ENCODE measurements around the gene PTK7.

PTK7 gene

DNA sequence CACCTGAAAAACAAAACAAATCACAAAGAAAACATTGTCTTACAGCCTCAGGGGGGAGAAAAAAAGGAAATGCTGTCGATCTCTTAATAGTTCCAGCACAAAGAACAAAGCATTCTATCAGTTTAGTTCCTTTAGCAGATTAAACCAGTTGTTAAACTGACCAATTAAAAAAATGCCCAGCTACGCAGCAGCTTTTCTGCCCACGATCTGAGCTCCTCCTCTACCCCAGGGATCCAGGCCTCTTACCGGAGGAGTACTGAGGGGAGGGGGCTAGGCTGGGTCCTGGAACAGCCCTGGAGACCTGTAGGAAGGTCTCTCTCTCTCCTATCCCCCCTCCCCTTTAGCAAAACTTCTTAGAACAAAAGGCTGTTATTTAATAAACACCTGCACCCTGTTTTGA, 13.4 kb downstream of the PTK7 start:
- DNase-seq (ENCODE audit: low read depth, low spot score): no peak
- Histone ChIP-seq H3K4me1 (ENCODE audit: insufficient read depth, insufficient read length) (no peaks in the 10 kb centered on the region), H3K4me3 (ENCODE audit: insufficient read length, low read depth) (no peak overlapping the region), H3K9ac (ENCODE audit: insufficient read length, low read depth) (peak overlapping the region; percentile 54), H3K27me3 (ENCODE audit: insufficient read depth, insufficient read length) (no peaks in the 10 kb centered on the region), H3K9me3 (ENCODE audit: insufficient read depth, low read length) (no peaks in the 10 kb centered on the region), H3K36me3 (ENCODE audit: insufficient read depth, insufficient read length, low read length) (no peaks in the 10 kb centered on the region)
- no peak for TF ChIP-seq ZNF274 (IDR thresholded peaks at IDR 0.05; ENCODE audit: low read depth, low read length)
- TF ChIP-seq SUZ12 (IDR thresholded peaks at IDR 0.05; ENCODE audit: extremely low read depth, insufficient read depth, insufficient read length): no peak
- no peak for TF ChIP-seq YY1 (IDR thresholded peaks at IDR 0.05; ENCODE audit: insufficient read depth, insufficient read length)

DNA sequence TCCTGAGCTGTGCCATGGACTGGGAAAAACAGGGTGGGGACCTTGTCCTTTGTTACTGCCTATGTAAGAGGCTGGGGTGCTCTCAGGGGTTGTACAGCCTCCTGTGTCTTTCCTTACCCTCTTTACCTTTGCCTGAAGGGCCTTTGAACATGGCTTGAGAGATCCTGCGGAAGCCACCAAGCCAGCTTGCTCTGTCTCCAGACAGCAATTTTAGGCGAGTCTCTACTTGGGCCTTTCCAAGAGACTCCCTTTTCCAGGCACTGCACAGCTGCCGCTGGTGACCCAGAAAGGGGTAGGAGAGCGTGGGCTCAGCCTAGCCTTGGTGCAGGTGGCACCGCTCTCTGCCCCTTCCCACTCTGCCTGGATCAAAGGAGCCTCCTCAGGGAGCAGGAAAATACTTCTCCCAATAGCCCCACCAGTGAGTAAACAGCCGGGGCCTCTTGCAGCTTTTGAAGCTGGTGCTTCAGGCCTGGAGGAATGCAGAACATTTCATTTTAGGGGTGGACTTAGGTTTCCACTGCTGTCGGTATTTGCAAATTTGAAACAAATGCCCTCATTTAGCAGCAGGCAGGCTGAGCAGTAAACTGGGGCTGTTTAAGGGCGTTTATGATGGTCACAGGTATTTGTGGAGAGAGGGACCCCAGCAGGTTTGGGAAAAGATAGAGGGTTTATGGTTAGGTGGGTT, 13.9 kb downstream of the PTK7 start:
- no peak for DNase-seq (ENCODE audit: low read depth, low spot score)
- Histone ChIP-seq H3K4me3 (ENCODE audit: insufficient read length, low read depth) (no peak overlapping the region), H3K27me3 (ENCODE audit: insufficient read depth, insufficient read length) (no peaks in the 10 kb centered on the region), H3K9ac (ENCODE audit: insufficient read length, low read depth) (peak overlapping the region; percentile 54), H3K4me1 (ENCODE audit: insufficient read depth, insufficient read length) (no peaks in the 10 kb centered on the region), H3K9me3 (ENCODE audit: insufficient read depth, low read length) (no peaks in the 10 kb centered on the region), H3K36me3 (ENCODE audit: insufficient read depth, insufficient read length, low read length) (no peaks in the 10 kb centered on the region)
- TF ChIP-seq YY1 (IDR thresholded peaks at IDR 0.05; ENCODE audit: insufficient read depth, insufficient read length): no peak
- TF ChIP-seq SUZ12 (IDR thresholded peaks at IDR 0.05; ENCODE audit: extremely low read depth, insufficient read depth, insufficient read length): no peak
- TF ChIP-seq ZNF274 (IDR thresholded peaks at IDR 0.05; ENCODE audit: low read depth, low read length): no peak

- TF ChIP-seq SUZ12 (IDR thresholded peaks at IDR 0.05; ENCODE audit: extremely low read depth, insufficient read depth, insufficient read length) (no peak), ZNF274 (IDR thresholded peaks at IDR 0.05; ENCODE audit: low read depth, low read length) (no peak), YY1 (IDR thresholded peaks at IDR 0.05; ENCODE audit: insufficient read depth, insufficient read length) (no peak)
- peak overlapping the region; percentile 51 for H3K9ac ChIP-seq (ENCODE audit: insufficient read length, low read depth)
- no peak for DNase-seq (ENCODE audit: low read depth, low spot score)
- H3K4me3 ChIP-seq (ENCODE audit: insufficient read length, low read depth): no peak overlapping the region
- no peaks in the 10 kb centered on the region for H3K36me3 ChIP-seq (ENCODE audit: insufficient read depth, insufficient read length, low read length)
- H3K27me3 ChIP-seq (ENCODE audit: insufficient read depth, insufficient read length): no peaks in the 10 kb centered on the region
- H3K9me3 ChIP-seq (ENCODE audit: insufficient read depth, low read length): no peaks in the 10 kb centered on the region
- H3K4me1 ChIP-seq (ENCODE audit: insufficient read depth, insufficient read length): no peaks in the 10 kb centered on the region
These were observed 14.4 kb downstream of the PTK7 start for GRCh38 chr6:43090559-43090956.

- DNase-seq (ENCODE audit: low read depth, low spot score): no peak
- Histone ChIP-seq H3K9me3 (ENCODE audit: insufficient read depth, low read length) (no peaks in the 10 kb centered on the region), H3K4me1 (ENCODE audit: insufficient read depth, insufficient read length) (no peaks in the 10 kb centered on the region), H3K4me3 (ENCODE audit: insufficient read length, low read depth) (no peak overlapping the region), H3K36me3 (ENCODE audit: insufficient read depth, insufficient read length, low read length) (no peaks in the 10 kb centered on the region), H3K9ac (ENCODE audit: insufficient read length, low read depth) (peak overlapping the region; percentile 51), H3K27me3 (ENCODE audit: insufficient read depth, insufficient read length) (no peaks in the 10 kb centered on the region)
- TF ChIP-seq SUZ12 (IDR thresholded peaks at IDR 0.05; ENCODE audit: extremely low read depth, insufficient read depth, insufficient read length): no peak
These were observed 14.9 kb downstream of the PTK7 start for GRCh38 chr6:43091020-43091419.

- TF ChIP-seq ZNF274 (IDR thresholded peaks at IDR 0.05; ENCODE audit: low read depth, low read length): no peak
- no peak for TF ChIP-seq YY1 (IDR thresholded peaks at IDR 0.05; ENCODE audit: insufficient read depth, insufficient read length)
- TF ChIP-seq SUZ12 (IDR thresholded peaks at IDR 0.05; ENCODE audit: extremely low read depth, insufficient read depth, insufficient read length): no peak
- no peaks in the 10 kb centered on the region for H3K36me3 ChIP-seq (ENCODE audit: insufficient read depth, insufficient read length, low read length)
- H3K9ac ChIP-seq (ENCODE audit: insufficient read length, low read depth): no peak overlapping the region
- no peaks in the 10 kb centered on the region for H3K27me3 ChIP-seq (ENCODE audit: insufficient read depth, insufficient read length)
- H3K4me3 ChIP-seq (ENCODE audit: insufficient read length, low read depth): no peak overlapping the region
- peaks cover 2% of the 10 kb centered on the region for H3K4me1 ChIP-seq (ENCODE audit: insufficient read depth, insufficient read length)
- no peaks in the 10 kb centered on the region for H3K9me3 ChIP-seq (ENCODE audit: insufficient read depth, low read length)
- DNase-seq (ENCODE audit: low read depth, low spot score): no peak
These were observed 15.4 kb downstream of the PTK7 start for GRCh38 chr6:43091436-43091991.

GRCh38 chr6:43092635-43093034, 16.5 kb downstream of the PTK7 start:
- Histone ChIP-seq H3K4me1 (ENCODE audit: insufficient read depth, insufficient read length) (peaks cover 3% of the 10 kb centered on the region), H3K27me3 (ENCODE audit: insufficient read depth, insufficient read length) (no peaks in the 10 kb centered on the region), H3K9ac (ENCODE audit: insufficient read length, low read depth) (no peak overlapping the region), H3K36me3 (ENCODE audit: insufficient read depth, insufficient read length, low read length) (no peaks in the 10 kb centered on the region), H3K9me3 (ENCODE audit: insufficient read depth, low read length) (no peaks in the 10 kb centered on the region), H3K4me3 (ENCODE audit: insufficient read length, low read depth) (no peak overlapping the region)
- no peak for DNase-seq (ENCODE audit: low read depth, low spot score)
- TF ChIP-seq SUZ12 (IDR thresholded peaks at IDR 0.05; ENCODE audit: extremely low read depth, insufficient read depth, insufficient read length): no peak
- no peak for TF ChIP-seq ZNF274 (IDR thresholded peaks at IDR 0.05; ENCODE audit: low read depth, low read length)

DNA sequence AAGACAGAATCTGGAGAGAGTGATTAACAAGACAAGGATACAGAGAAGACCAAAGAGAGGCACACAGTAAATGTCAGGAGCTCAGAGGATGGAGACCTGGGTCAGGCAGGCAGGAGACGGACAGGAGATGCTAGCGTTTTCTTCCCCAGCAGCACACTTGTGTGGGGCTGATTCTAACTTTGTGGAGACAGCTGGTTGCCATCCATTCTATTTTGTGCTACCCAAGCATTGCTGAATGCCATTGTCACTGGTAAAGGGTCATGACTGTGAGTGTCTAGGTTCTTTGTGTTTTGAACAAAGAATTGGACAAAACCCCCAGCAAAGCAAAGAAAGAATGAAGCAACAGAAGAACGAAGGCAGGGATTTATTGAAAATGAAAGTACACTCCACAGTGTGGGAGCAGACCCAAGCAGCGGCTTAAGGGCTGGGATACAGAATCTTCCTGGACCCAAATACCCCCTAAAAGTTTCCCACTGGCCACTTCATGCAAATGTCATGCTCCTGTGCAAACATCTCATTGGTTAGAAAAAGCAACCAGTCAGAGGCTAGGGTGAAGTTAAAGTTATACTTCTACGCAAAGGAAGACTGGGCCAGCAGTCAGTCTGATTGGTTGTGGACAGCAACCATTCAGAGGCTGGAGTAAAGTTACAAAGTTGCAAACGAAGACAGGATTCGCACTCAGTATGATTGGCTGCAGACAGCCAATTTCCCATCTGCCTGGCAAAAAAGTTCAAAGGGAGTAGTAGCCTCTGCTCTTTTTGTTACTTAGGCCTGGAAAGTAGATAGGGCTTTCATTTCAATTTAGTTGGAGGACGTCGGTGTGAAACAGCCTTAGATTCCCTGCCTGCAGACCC, 17.5 kb downstream of the PTK7 start:
- H3K27me3 ChIP-seq (ENCODE audit: insufficient read depth, insufficient read length): no peaks in the 10 kb centered on the region
- H3K9me3 ChIP-seq (ENCODE audit: insufficient read depth, low read length): no peaks in the 10 kb centered on the region
- H3K36me3 ChIP-seq (ENCODE audit: insufficient read depth, insufficient read length, low read length): no peaks in the 10 kb centered on the region
- H3K4me3 ChIP-seq (ENCODE audit: insufficient read length, low read depth): no peak overlapping the region
- H3K4me1 ChIP-seq (ENCODE audit: insufficient read depth, insufficient read length): peaks cover 7% of the 10 kb centered on the region
- no peak for DNase-seq (ENCODE audit: low read depth, low spot score)
- H3K9ac ChIP-seq (ENCODE audit: insufficient read length, low read depth): no peak overlapping the region
- no peak for TF ChIP-seq SUZ12 (IDR thresholded peaks at IDR 0.05; ENCODE audit: extremely low read depth, insufficient read depth, insufficient read length)
- no peak for TF ChIP-seq ZNF274 (IDR thresholded peaks at IDR 0.05; ENCODE audit: low read depth, low read length)
- no peak for TF ChIP-seq YY1 (IDR thresholded peaks at IDR 0.05; ENCODE audit: insufficient read depth, insufficient read length)
